PC-9 (cell line): ENCODE results near the gene NTF3. TPM values are rescaled to one million over a fixed set of nuclear protein-coding genes. Genes with fewer than 3 reads are reported as not detected.

ENCODE experiments used
- BruUV-seq: library from RNA; stranded (reverse); fragments of 400-500 nt; replicated peaks from 2 replicates; lab custom pipeline; 2021; lab: Mats Ljungman, UMichigan
- CTCF ChIA-PET: fragments of 300-600 bp; sonication (Branson Sonifier 250); formaldehyde crosslinking; loops from one replicate; lab custom pipeline; 2022; ENCODE audit warnings: antibody characterized with exemption; lab: Charles Lee
- POLR2A ChIA-PET: fragments of 300-600 bp; sonication (Branson Sonifier 250); formaldehyde crosslinking; loops from one replicate; lab custom pipeline; 2022; ENCODE audit warnings: antibody characterized with exemption; ENCODE audit not compliant: unreplicated experiment; lab: Charles Lee
- DNase-seq, 2 experiments: peaks; one replicate each; pipeline versions ENCODE4 v3.0.0 to v3.0.0-alpha.2; 2015 to 2022; ENCODE audit warnings: mixed read lengths in 1 of 2
- H2AFZ ChIP-seq: fragments of 200-600 bp; sonication (generic); 2 replicates; pipeline ENCODE4 v1.8.1; 2017; ENCODE audit warnings: antibody characterized with exemption
- H3F3A ChIP-seq: fragments of 200-600 bp; sonication (generic); 2 replicates; pipeline ENCODE4 v1.8.1; 2017; ENCODE audit warnings: antibody characterized with exemption, mild to moderate bottlenecking, low read depth; ENCODE audit not compliant: insufficient read depth
- H3K27ac ChIP-seq: fragments of 200-600 bp; sonication (generic); 2 replicates; pipeline ENCODE4 v1.6.1; 2016; ENCODE audit warnings: mixed run types
- H3K27me3 ChIP-seq: fragments of 200-600 bp; sonication (generic); 2 replicates; pipeline ENCODE4 v1.6.1; 2016; ENCODE audit warnings: low read depth, mixed run types; ENCODE audit not compliant: insufficient read depth
- H3K36me3 ChIP-seq: fragments of 200-600 bp; sonication (generic); 2 replicates; pipeline ENCODE4 v1.6.1; 2016; ENCODE audit warnings: low read depth, mixed run types
- H3K4me1 ChIP-seq: fragments of 200-600 bp; sonication (generic); replicated peaks from 2 replicates; pipeline ENCODE4 v1.6.1; 2016; ENCODE audit warnings: mixed run types; ENCODE audit not compliant: insufficient read depth
- H3K4me2 ChIP-seq: fragments of 200-600 bp; sonication (generic); 2 replicates; pipeline ENCODE4 v1.6.1; 2017; ENCODE audit warnings: mixed run types
- H3K4me3 ChIP-seq: fragments of 200-600 bp; sonication (generic); 2 replicates; pipeline ENCODE4 v1.6.1; 2016; ENCODE audit warnings: mixed run types
- H3K79me2 ChIP-seq: fragments of 200-600 bp; sonication (generic); 2 replicates; pipeline ENCODE4 v1.6.1; 2017; ENCODE audit warnings: low read depth, mixed run types
- H3K9me2 ChIP-seq: fragments of 200-600 bp; sonication (generic); 2 replicates; pipeline ENCODE4 v1.8.1; 2017; ENCODE audit warnings: mild to moderate bottlenecking; ENCODE audit not compliant: insufficient read depth
- H3K9me3 ChIP-seq: fragments of 200-600 bp; sonication (generic); 2 replicates; pipeline ENCODE4 v1.8.1; 2016; ENCODE audit warnings: low read depth; ENCODE audit not compliant: insufficient read depth
- H4K20me1 ChIP-seq: fragments of 200-600 bp; sonication (generic); 2 replicates; pipeline ENCODE4 v1.8.1; 2017; ENCODE audit not compliant: insufficient read depth
- EZH2 ChIP-seq: fragments of 200-600 bp; sonication (generic); IDR thresholded peaks from 2 replicates; pipeline ENCODE4 v1.8.0; 2017; ENCODE audit warnings: antibody characterized with exemption, low read depth
- intact Hi-C: fragments of 100-400 bp; cut with micrococcal nuclease; formaldehyde crosslinking; loops from one replicate; pipeline ENCODE4 v1.10.0; 2022; ENCODE audit not compliant: unreplicated experiment
- total RNA-seq: library from RNA; stranded (reverse); gene quantifications from 2 replicates; pipeline ENCODE4 v1.2.3, GENCODE V29; 2021
- TF ChIP-seq, protein P1 (sequence below): fragments of 200-600 bp; sonication (generic); conservative IDR thresholded peaks from 2 replicates; pipeline ENCODE4 v1.6.1; 2017; ENCODE audit warnings: mixed run types, antibody characterized with exemption, mild to moderate bottlenecking, moderate library complexity

Gene NTF3
- total RNA-seq, 1 experiment from 2014 or later = not detected

DNA sequence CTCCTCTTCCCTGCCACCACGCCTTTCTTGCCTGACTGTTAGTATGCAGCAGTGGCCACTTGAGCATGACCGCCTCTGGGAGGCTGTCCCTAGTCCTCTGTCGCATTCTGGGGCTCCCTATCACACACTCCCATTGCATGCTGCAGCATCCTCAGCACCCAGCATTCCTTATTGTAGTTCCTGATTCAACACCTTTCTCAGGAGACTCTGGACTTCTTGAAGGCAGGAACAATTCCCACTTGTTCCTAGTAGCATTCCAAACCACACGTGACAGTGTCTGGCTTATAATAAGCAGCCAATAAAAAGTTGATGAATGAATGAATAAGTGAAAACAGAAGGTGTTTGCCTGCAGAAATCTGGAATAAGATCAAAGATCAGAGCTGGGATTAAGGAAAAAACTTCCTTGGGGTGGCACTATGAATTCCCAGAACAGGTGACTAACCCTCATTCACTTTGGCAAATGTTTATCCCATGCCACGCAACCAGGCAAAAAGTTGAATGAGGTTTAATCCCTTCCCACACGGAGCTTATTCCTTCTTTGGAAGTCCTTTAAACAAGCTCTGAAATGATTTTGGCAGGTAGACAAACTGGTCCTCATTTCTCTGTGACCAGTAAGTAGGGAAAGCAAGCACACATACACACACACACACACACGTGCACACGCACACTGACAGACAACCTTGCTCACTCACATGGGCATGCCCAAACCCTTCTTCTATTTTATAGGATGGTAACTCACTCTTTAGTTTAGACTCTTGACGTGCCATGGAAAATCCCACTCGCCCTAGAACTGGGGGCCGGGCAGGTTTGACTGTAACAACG, 26.5 kb downstream of the NTF3 start:
- TF ChIP-seq, protein P1, sequence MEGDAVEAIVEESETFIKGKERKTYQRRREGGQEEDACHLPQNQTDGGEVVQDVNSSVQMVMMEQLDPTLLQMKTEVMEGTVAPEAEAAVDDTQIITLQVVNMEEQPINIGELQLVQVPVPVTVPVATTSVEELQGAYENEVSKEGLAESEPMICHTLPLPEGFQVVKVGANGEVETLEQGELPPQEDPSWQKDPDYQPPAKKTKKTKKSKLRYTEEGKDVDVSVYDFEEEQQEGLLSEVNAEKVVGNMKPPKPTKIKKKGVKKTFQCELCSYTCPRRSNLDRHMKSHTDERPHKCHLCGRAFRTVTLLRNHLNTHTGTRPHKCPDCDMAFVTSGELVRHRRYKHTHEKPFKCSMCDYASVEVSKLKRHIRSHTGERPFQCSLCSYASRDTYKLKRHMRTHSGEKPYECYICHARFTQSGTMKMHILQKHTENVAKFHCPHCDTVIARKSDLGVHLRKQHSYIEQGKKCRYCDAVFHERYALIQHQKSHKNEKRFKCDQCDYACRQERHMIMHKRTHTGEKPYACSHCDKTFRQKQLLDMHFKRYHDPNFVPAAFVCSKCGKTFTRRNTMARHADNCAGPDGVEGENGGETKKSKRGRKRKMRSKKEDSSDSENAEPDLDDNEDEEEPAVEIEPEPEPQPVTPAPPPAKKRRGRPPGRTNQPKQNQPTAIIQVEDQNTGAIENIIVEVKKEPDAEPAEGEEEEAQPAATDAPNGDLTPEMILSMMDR = no peak
- TF ChIP-seq EZH2 = no peak
- DNase-seq = no peak
- H3K4me1 ChIP-seq = no peaks in the 10 kb centered on the region
- no peaks in the 10 kb centered on the region for H3F3A ChIP-seq
- no peaks in the 10 kb centered on the region for H3K79me2 ChIP-seq
- H3K9me3 ChIP-seq = no peaks in the 10 kb centered on the region
- H4K20me1 ChIP-seq = no peaks in the 10 kb centered on the region
- CTCF ChIA-PET = no interaction called here
- no TSS peak for BruUV-seq
- no peak overlapping the region for H3K4me2 ChIP-seq
- peaks cover 60% of the 10 kb centered on the region for H3K27me3 ChIP-seq
- H2AFZ ChIP-seq = no peak overlapping the region
- H3K27ac ChIP-seq = no peak overlapping the region
- intact Hi-C loops = no loop called here
- H3K36me3 ChIP-seq = no peaks in the 10 kb centered on the region
- no peak overlapping the region for H3K4me3 ChIP-seq
- H3K9me2 ChIP-seq = no peaks in the 10 kb centered on the region
- POLR2A ChIA-PET = no interaction called here

DNA sequence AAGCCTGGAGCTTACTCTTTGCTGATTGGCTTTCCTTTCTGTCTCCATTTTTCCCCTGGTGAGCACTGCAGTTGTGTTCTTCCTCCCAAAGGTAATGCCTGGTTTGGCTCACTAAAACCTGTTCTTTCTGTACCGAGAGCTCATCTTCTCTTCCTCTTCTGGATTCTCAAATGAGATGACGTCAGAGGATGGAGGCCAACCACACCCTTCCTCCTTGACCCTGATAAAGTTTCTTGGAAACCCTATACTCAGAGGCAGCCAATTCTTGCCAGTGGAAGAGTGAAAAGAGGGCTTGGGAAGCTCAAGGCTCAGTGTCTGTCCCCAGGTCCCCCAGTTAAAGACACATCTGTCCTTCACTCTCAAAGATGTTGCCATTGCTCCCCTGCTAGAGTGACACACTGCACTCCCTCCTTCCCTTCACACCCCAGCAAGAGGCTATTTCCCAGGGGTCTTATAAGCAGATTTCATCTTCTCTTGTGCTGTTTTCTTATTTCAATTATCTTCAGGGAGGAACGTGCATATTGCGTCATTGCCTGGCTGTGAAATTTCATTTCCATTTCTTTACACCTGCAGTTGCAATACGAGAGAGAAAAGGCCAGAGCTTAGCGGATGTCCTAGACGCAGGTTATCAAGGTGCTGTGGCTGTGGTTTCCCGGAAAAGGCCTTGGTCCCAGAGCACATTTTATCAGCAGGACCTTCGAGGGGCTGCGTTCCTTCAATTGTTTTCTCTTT, 27.3 kb downstream of the NTF3 start:
- Histone ChIP-seq H3K79me2 (no peaks in the 10 kb centered on the region), H3K36me3 (no peaks in the 10 kb centered on the region), H3K4me1 (no peaks in the 10 kb centered on the region), H3K9me3 (no peaks in the 10 kb centered on the region), H3F3A (no peaks in the 10 kb centered on the region), H3K27me3 (peaks cover 58% of the 10 kb centered on the region), H3K4me2 (no peak overlapping the region), H3K4me3 (no peak overlapping the region), H3K9me2 (no peaks in the 10 kb centered on the region), H2AFZ (no peak overlapping the region), H3K27ac (no peak overlapping the region), H4K20me1 (no peaks in the 10 kb centered on the region)
- ChIA-PET CTCF (no interaction called here), POLR2A (no interaction called here)
- intact Hi-C loops = no loop called here
- TF ChIP-seq EZH2 = no peak
- TF ChIP-seq, protein P1 = no peak
- DNase-seq = no peak
- BruUV-seq = no TSS peak

DNA sequence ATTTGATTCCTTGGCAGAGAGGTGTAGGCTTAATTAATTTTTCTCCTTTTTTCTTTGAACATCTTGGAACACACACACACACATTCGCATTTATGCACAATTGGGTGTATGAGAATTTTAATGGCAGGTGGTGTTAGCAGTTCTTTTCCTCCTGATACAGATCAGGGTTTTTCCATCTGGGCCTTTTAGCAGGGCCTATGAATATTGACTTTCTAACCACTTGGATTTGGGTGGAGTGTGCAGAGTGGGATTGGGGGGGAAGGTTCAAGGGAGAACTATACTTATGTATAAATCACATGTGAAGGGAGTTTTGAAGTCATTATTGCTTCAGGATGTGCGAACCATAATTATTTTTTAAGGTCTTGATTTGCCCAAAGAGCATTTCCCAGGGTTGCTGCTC, 28.9 kb downstream of the NTF3 start:
- no TSS peak for BruUV-seq
- TF ChIP-seq, protein P1 = no peak
- no peak for TF ChIP-seq EZH2
- Histone ChIP-seq H3F3A (no peaks in the 10 kb centered on the region), H4K20me1 (no peaks in the 10 kb centered on the region), H3K27ac (no peak overlapping the region), H2AFZ (no peak overlapping the region), H3K4me3 (no peak overlapping the region), H3K4me1 (no peaks in the 10 kb centered on the region), H3K79me2 (no peaks in the 10 kb centered on the region), H3K4me2 (no peak overlapping the region), H3K9me2 (no peaks in the 10 kb centered on the region), H3K27me3 (peaks cover 60% of the 10 kb centered on the region), H3K9me3 (no peaks in the 10 kb centered on the region), H3K36me3 (no peaks in the 10 kb centered on the region)
- POLR2A ChIA-PET = no interaction called here
- intact Hi-C loops = no loop called here
- CTCF ChIA-PET = no interaction called here
- no peak for DNase-seq
